Measurements from ENCODE around the gene CCDC8. TPM values are rescaled to one million over a fixed set of nuclear protein-coding genes. Genes with fewer than 3 reads are reported as not detected.

Gene CCDC8
- total and polyA plus RNA-seq, 2 experiments from 2014 or later: 74.0 to 127 TPM

GRCh38 chr19:46428239-46429135, 15.1 kb upstream of the CCDC8 start, which contains the start of gene PNMA8C:
Gene PNMA8C (minus strand): TSS chr19:46428936. CDS start chr19:46428359, 577 bp downstream.
- peaks cover 6% of the 10 kb centered on the region for H3K4me1 ChIP-seq (ENCODE audit: low read depth)
- TF ChIP-seq CTCF (IDR thresholded peaks at IDR 0.05; ENCODE audit: low read depth, low read length): no peak
- no peak within 1 kb of the TSS for H3K4me3 ChIP-seq
- peak; percentile 67 to 72 for DNase-seq (ENCODE audit: low read depth in 1 of 2, low spot score in 1 of 2)
- no peaks in the 10 kb centered on the region for H3K36me3 ChIP-seq
- H3K27me3 ChIP-seq: peaks cover 14% of the 10 kb centered on the region
- no peaks in the 10 kb centered on the region for H3K9me3 ChIP-seq (ENCODE audit: low read depth)
- no peak within 1 kb of the TSS for H3K27ac ChIP-seq

- Histone ChIP-seq H3K27me3 (peaks cover 14% of the 10 kb centered on the region), H3K36me3 (no peaks in the 10 kb centered on the region), H3K4me3 (no peak overlapping the region), H3K4me1 (ENCODE audit: low read depth) (peaks cover 6% of the 10 kb centered on the region), H3K9me3 (ENCODE audit: low read depth) (no peaks in the 10 kb centered on the region), H3K27ac (no peak overlapping the region)
- DNase-seq (ENCODE audit: low read depth in 1 of 2, low spot score in 1 of 2): no peak
- TF ChIP-seq CTCF (IDR thresholded peaks at IDR 0.05; ENCODE audit: low read depth, low read length): no peak
Observed at GRCh38 chr19:46427518-46428045, 14.2 kb upstream of the CCDC8 start.

- Histone ChIP-seq H3K36me3 (no peaks in the 10 kb centered on the region), H3K27me3 (peaks cover 14% of the 10 kb centered on the region), H3K4me3 (peak overlapping the region; percentile 68), H3K27ac (peak overlapping the region; percentile 86), H3K4me1 (ENCODE audit: low read depth) (peaks cover 6% of the 10 kb centered on the region), H3K9me3 (ENCODE audit: low read depth) (no peaks in the 10 kb centered on the region)
- peak; percentile 89 to 95 for DNase-seq (ENCODE audit: low read depth in 1 of 2, low spot score in 1 of 2)
- no peak for TF ChIP-seq CTCF (IDR thresholded peaks at IDR 0.05; ENCODE audit: low read depth, low read length)
Observed at GRCh38 chr19:46426506-46427162, 13.3 kb upstream of the CCDC8 start.

GRCh38 chr19:46426035-46426505, 12.7 kb upstream of the CCDC8 start:
- H3K27me3 ChIP-seq: peaks cover 14% of the 10 kb centered on the region
- peak overlapping the region; percentile 68 for H3K4me3 ChIP-seq
- H3K36me3 ChIP-seq: no peaks in the 10 kb centered on the region
- no peak for TF ChIP-seq CTCF (IDR thresholded peaks at IDR 0.05; ENCODE audit: low read depth, low read length)
- no peaks in the 10 kb centered on the region for H3K9me3 ChIP-seq (ENCODE audit: low read depth)
- H3K27ac ChIP-seq: peak overlapping the region; percentile 86
- H3K4me1 ChIP-seq (ENCODE audit: low read depth): peaks cover 6% of the 10 kb centered on the region
- peak; percentile 55 to 65 for DNase-seq (ENCODE audit: low read depth in 1 of 2, low spot score in 1 of 2)

- Histone ChIP-seq H3K36me3 (no peaks in the 10 kb centered on the region), H3K9me3 (ENCODE audit: low read depth) (no peaks in the 10 kb centered on the region), H3K4me3 (no peak overlapping the region), H3K27me3 (peaks cover 8% of the 10 kb centered on the region), H3K27ac (no peak overlapping the region), H3K4me1 (ENCODE audit: low read depth) (peaks cover 6% of the 10 kb centered on the region)
- no peak for TF ChIP-seq CTCF (IDR thresholded peaks at IDR 0.05; ENCODE audit: low read depth, low read length)
- DNase-seq (ENCODE audit: low read depth in 1 of 2, low spot score in 1 of 2): no peak
Observed at GRCh38 chr19:46423188-46423587, 9.8 kb upstream of the CCDC8 start.
